GM19193 (cell line): ENCODE results near the gene PI4K2A.

ENCODE experiments used
- POLR2A ChIP-seq: IDR thresholded peaks from 4 replicates; pipeline ENCODE4 v1.6.1; 2011; ENCODE audit not compliant: insufficient read depth, insufficient read length; ENCODE audit errors: extremely low read depth

PI4K2A gene

GRCh38 chr10:97721871-97722780 lies 81.7 kb downstream of the PI4K2A start:
- TF ChIP-seq POLR2A = no peak

- no peak for TF ChIP-seq POLR2A
These were observed 82.5 kb downstream of the PI4K2A start for GRCh38 chr10:97723001-97723400.

- TF ChIP-seq POLR2A = no peak
These were observed 84.0 kb downstream of the PI4K2A start for GRCh38 chr10:97724341-97724941.
